A549 (cell line): ENCODE data around the gene SLC35D2. TPM values are rescaled to one million over a fixed set of nuclear protein-coding genes. Genes with fewer than 3 reads are reported as not detected.
A peak's percentile ranks its signal among the peaks of the same experiment; 100 is the strongest.

Source experiments
- ATAC-seq, 2 experiments: fragments of 200-7000 bp in 1 of 2; fragments of >200 bp in 1 of 2; cut with Nextera tagmentation in 1 of 2; cut with Tn5 transposase in 1 of 2; 3 replicates each; pipeline versions ENCODE4 v1.8.0 to v1.9.1; 2018 to 2020; ENCODE audit warnings: mild to moderate bottlenecking in 1 of 2, moderate library complexity in 1 of 2
- CTCF ChIA-PET: fragments of 300-600 bp; sonication (Branson Sonifier 250); formaldehyde crosslinking; extraction: SDS; loops from one replicate; lab custom pipeline; 2021; ENCODE audit warnings: antibody characterized with exemption, inconsistent platforms; lab: Yijun Ruan, JAX
- POLR2A ChIA-PET: fragments of 350-600 bp; formaldehyde crosslinking; extraction: SDS; loops from one replicate; lab custom pipeline; 2021; ENCODE audit warnings: antibody characterized with exemption, inconsistent platforms; lab: Yijun Ruan, JAX
- DNase-seq, 2 experiments: peaks; one replicate each; pipeline versions ENCODE4 v3.0.0 to v3.0.0-alpha.2; 2011 to 2016; ENCODE audit warnings: low read depth in 1 of 2, low spot score in 1 of 2
- FAIRE-seq: peaks from 2 replicates; lab custom pipeline; 2011; peaks lifted over from hg19 to GRCh38; lab: Jason Lieb, UNC
- H3K27ac ChIP-seq, 2 experiments: fragments of >200 bp; sonication (Bioruptor Twin); formaldehyde crosslinking; 3 replicates each; pipeline ENCODE4 v1.5.1; 2016 to 2017
- H3K4me1 ChIP-seq: fragments of >200 bp; sonication (Bioruptor Twin); formaldehyde crosslinking; 3 replicates; pipeline ENCODE4 v1.6.1; 2016
- H3K4me2 ChIP-seq: fragments of >200 bp; sonication (Bioruptor Twin); formaldehyde crosslinking; 3 replicates; pipeline ENCODE4 v1.6.1; 2016
- H3K4me3 ChIP-seq: fragments of >200 bp; sonication (Bioruptor Twin); formaldehyde crosslinking; 3 replicates; pipeline ENCODE4 v1.5.1; 2016
- H3K9me3 ChIP-seq: fragments of >200 bp; sonication (Bioruptor Twin); formaldehyde crosslinking; 3 replicates; pipeline ENCODE4 v1.6.1; 2016
- CBX2 ChIP-seq: fragments of 200-600 bp; sonication (generic); IDR thresholded peaks from 2 replicates; pipeline ENCODE4 v1.6.1; 2016; ENCODE audit warnings: low read depth, mild to moderate bottlenecking, borderline replicate concordance
- EHMT2 ChIP-seq: fragments of 200-600 bp; sonication (generic); IDR thresholded peaks from 2 replicates; pipeline ENCODE4 v1.6.1; 2016; ENCODE audit warnings: antibody characterized with exemption, low read depth, mild to moderate bottlenecking, moderate library complexity
- ESRRA ChIP-seq: fragments of 150-350 bp; IDR thresholded peaks from 2 replicates; pipeline ENCODE4 v1.6.1; 2014; ENCODE audit warnings: mild to moderate bottlenecking, low read length, borderline replicate concordance
- FOSB ChIP-seq: fragments of 250-450 bp; sonication (Bioruptor Pico); IDR thresholded peaks from 2 replicates; pipeline ENCODE4 v1.5.0; 2020; ENCODE audit warnings: mild to moderate bottlenecking, moderate library complexity
- FOSL2 ChIP-seq, 2 experiments: fragments of 450-650 bp in 1 of 2; fragments of >200 bp in 1 of 2; sonication (Bioruptor Twin) in 1 of 2; formaldehyde crosslinking; IDR thresholded peaks; 2 replicates each; pipeline versions ENCODE4 v1.5.0 to v1.6.1; 2016 to 2020; ENCODE audit warnings: mild to moderate bottlenecking in 1 of 2, moderate library complexity in 1 of 2
- HDAC2 ChIP-seq: fragments of 200-600 bp; sonication (generic); IDR thresholded peaks from 2 replicates; pipeline ENCODE4 v1.6.1; 2016
- HOXB13 ChIP-seq: fragments of 250-450 bp; sonication (Bioruptor Pico); IDR thresholded peaks from 2 replicates; pipeline ENCODE4 v1.5.0; 2020; ENCODE audit warnings: low read depth, mild to moderate bottlenecking, moderate library complexity
- JUN ChIP-seq, 2 experiments: fragments of >200 bp; sonication (Bioruptor Twin); formaldehyde crosslinking; IDR thresholded peaks; 2 replicates in 1 of 2; 3 replicates in 1 of 2; pipeline ENCODE4 v1.6.1; 2016 to 2017
- KDM1A ChIP-seq: fragments of 200-600 bp; sonication (generic); IDR thresholded peaks from 2 replicates; pipeline ENCODE4 v1.6.1; 2016; ENCODE audit warnings: low read depth, mild to moderate bottlenecking
- MAFK ChIP-seq: fragments of 450-650 bp; IDR thresholded peaks from 2 replicates; pipeline ENCODE4 v1.6.1; 2014; ENCODE audit not compliant: partially characterized antibody
- MAZ ChIP-seq: fragments of 150-350 bp; IDR thresholded peaks from 2 replicates; pipeline ENCODE4 v1.6.1; 2014; ENCODE audit warnings: antibody characterized with exemption, low read depth, low read length, borderline replicate concordance
- NR3C1 ChIP-seq: fragments of >200 bp; sonication (Bioruptor Twin); formaldehyde crosslinking; IDR thresholded peaks from 3 replicates; pipeline ENCODE4 v1.6.1; 2017
- RARB ChIP-seq: fragments of 250-450 bp; sonication (Bioruptor Pico); IDR thresholded peaks from 2 replicates; pipeline ENCODE4 v1.8.0; 2021; ENCODE audit warnings: mild to moderate bottlenecking, moderate library complexity
- TFCP2L1 ChIP-seq: fragments of 250-450 bp; sonication (Bioruptor Pico); IDR thresholded peaks from 2 replicates; pipeline ENCODE4 v1.5.0; 2021; ENCODE audit warnings: mild to moderate bottlenecking
- ZC3H11A ChIP-seq: fragments of 450-650 bp; IDR thresholded peaks from 2 replicates; pipeline ENCODE4 v1.6.1; 2014; ENCODE audit warnings: antibody characterized with exemption, mild to moderate bottlenecking
- ZSCAN20 ChIP-seq: fragments of 250-450 bp; sonication (Bioruptor Pico); IDR thresholded peaks from 2 replicates; pipeline ENCODE4 v1.8.0; 2022; ENCODE audit warnings: mild to moderate bottlenecking, moderate library complexity
- WGBS: methylation state at CpG from one replicate; pipeline ENCODE4 v1.1.6; 2017; ENCODE audit errors: missing lambda C conversion rate; 5-methylcytosine and 5-hydroxymethylcytosine counted together
- polyA plus RNA-seq, 4 experiments: library from polyadenylated mRNA; depleted of rRNA in 3 of 4; stranded (reverse); fragments of >200 nt; fragmentation: RNase III in 1 of 4; extraction: RNeasy Plus Mini Kit Qiagen cat#74134 plus additional on column Dnase treatment in 1 of 4; gene quantifications; 2 replicates in 3 of 4; 3 replicates in 1 of 4; pipeline ENCODE4 v1.2.3, GENCODE V29; 2011 to 2017
- TF ChIP-seq, protein P1 (sequence below): fragments of >200 bp; sonication (Bioruptor Twin); formaldehyde crosslinking; IDR thresholded peaks from 2 replicates; pipeline ENCODE4 v1.6.1; 2016
- TF ChIP-seq, protein P2 (sequence below): fragments of 450-650 bp; IDR thresholded peaks from 2 replicates; pipeline ENCODE4 v1.6.1; 2014; ENCODE audit warnings: antibody characterized with exemption
- TF ChIP-seq, protein P3 (sequence below): fragments of 200-600 bp; sonication (generic); IDR thresholded peaks from 2 replicates; pipeline ENCODE4 v1.6.1; 2016; ENCODE audit warnings: antibody characterized with exemption, mild to moderate bottlenecking, moderate library complexity
- TF ChIP-seq, protein P4 (sequence below): fragments of >200 bp; sonication (Bioruptor Twin); formaldehyde crosslinking; IDR thresholded peaks from 3 replicates; pipeline ENCODE4 v1.6.1; 2016
- TF ChIP-seq, protein P5 (sequence below): fragments of 250-450 bp; sonication (Bioruptor Pico); IDR thresholded peaks from 2 replicates; pipeline ENCODE4 v1.5.0; 2020; ENCODE audit warnings: low read depth, mild to moderate bottlenecking, moderate library complexity

The SLC35D2 gene
- polyA plus RNA-seq, 2 of the 4 experiments (the other 2 are of a cell fraction) = 13.8 to 29.8 TPM

DNA sequence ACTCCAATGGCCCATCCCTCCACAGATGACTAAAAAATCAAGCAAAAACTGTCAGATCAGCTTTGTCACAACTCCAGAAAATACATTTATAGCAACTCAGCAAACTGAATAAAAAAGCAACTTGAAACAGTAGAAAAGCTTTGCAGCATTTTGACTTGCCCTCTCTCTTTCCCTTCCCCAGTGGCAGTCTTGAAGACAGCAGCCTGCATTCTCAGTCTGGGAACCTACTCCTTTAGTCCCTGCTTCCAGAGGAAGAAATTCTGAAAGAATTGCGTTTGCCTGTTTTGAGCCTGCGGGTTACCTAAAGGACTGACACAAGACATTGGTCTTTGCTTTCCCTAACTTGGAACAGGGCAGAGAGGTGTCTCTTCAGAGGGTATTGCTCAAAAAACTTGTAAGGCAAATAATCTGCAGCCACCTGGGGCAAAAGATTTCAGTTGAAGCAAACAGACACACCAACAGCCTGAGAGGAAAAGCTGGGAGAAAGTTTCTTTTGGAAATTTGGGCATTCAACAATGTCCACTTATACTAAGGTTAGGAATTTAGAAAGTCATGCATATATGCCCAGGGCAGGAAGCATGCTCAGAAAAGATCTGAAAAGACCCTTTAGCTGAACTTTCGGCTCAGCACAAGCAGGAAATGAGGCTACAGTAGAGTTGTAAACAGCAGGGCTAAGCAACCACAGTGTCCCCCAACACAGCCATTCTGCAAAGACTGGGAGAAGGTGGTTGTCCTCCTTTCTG, 15.2 kb upstream of the SLC35D2 start:
- no peak overlapping the region; the same call in 2 of the 3 replicates for H3K4me2 ChIP-seq
- POLR2A ChIA-PET = no interaction called here
- H3K4me1 ChIP-seq = peaks cover 3% of the 10 kb centered on the region; the same call in 1 of the 3 replicates
- ATAC-seq (peak; percentile 50 to 60; a peak in 3 of 6 replicates), FAIRE-seq (no peak), DNase-seq (no peak)
- TF ChIP-seq HDAC2 (no peak), MAFK (peak; percentile 28), KDM1A (no peak), ZSCAN20 (CRISPR knock-in tag) (no peak), JUN (IDR thresholded peaks at IDR 0.05) (no peak), HOXB13 (no peak)
- TF ChIP-seq, protein P1, sequence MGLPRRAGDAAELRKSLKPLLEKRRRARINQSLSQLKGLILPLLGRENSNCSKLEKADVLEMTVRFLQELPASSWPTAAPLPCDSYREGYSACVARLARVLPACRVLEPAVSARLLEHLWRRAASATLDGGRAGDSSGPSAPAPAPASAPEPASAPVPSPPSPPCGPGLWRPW = no peak
- peak overlapping the region in 1 of 2 experiments; percentile 20; a peak in 2 of 6 replicates for H3K27ac ChIP-seq
- 85% methylated on average over 3 of the region's 3 CpGs for WGBS
- no peak overlapping the region for H3K4me3 ChIP-seq
- H3K9me3 ChIP-seq = peaks cover 10% of the 10 kb centered on the region; the same call in 1 of the 3 replicates
- CTCF ChIA-PET = interaction anchor here (0.6 to 1.2 kb wide), 5 partner anchors 16 to 167 kb away, joined by 3 read pairs; no protein-coding TSS in a partner anchor

DNA sequence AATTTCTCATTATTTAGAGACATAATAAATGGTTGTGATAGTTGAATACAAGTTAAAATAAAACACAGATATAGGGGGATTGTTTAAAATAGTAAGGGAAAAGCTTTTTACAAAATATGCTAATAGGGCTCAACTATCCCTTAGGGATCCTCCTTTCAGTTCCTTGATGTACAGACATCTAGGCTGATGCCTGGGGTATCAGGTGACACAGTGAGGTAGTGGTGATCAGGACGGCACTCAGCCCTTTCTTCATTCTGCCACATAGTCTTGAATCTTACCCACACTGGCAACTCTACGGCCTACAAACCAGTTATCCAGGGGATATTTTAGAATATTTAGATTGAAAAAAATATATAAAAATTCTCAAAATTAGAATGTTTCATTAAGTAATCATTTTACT, 12.5 kb upstream of the SLC35D2 start:
- 89% methylated on average over 2 of the region's 2 CpGs for WGBS
- no peak overlapping the region for H3K4me2 ChIP-seq

More for the DNA sequence above, 12.5 kb upstream of the SLC35D2 start:
- peaks cover 7% of the 10 kb centered on the region; the same call in 1 of the 3 replicates for H3K9me3 ChIP-seq
- no peak overlapping the region for H3K4me3 ChIP-seq
- ChIA-PET CTCF (interaction anchor here (1.6 kb wide), 1 partner anchor 13 kb away, joined by 4 read pairs; no protein-coding TSS in a partner anchor), POLR2A (no interaction called here)
- FAIRE-seq = no peak
- no peak for DNase-seq
- peaks cover 14% of the 10 kb centered on the region; the same call in 2 of the 3 replicates for H3K4me1 ChIP-seq
- no peak overlapping the region for H3K27ac ChIP-seq
- TF ChIP-seq, protein P2, sequence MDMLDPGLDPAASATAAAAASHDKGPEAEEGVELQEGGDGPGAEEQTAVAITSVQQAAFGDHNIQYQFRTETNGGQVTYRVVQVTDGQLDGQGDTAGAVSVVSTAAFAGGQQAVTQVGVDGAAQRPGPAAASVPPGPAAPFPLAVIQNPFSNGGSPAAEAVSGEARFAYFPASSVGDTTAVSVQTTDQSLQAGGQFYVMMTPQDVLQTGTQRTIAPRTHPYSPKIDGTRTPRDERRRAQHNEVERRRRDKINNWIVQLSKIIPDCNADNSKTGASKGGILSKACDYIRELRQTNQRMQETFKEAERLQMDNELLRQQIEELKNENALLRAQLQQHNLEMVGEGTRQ = no peak
- TF ChIP-seq FOSL2 (IDR thresholded peaks at IDR 0.05) (no peak), FOSL2 (CRISPR knock-in tag; IDR thresholded peaks at IDR 0.05) (no peak), MAZ (no peak), ESRRA (no peak), NR3C1 (no peak), RARB (CRISPR knock-in tag) (no peak), TFCP2L1 (no peak), EHMT2 (no peak), HOXB13 (no peak), FOSB (CRISPR knock-in tag) (no peak), ZC3H11A (no peak), ZSCAN20 (CRISPR knock-in tag) (no peak), CBX2 (no peak)
- TF ChIP-seq, protein P3, sequence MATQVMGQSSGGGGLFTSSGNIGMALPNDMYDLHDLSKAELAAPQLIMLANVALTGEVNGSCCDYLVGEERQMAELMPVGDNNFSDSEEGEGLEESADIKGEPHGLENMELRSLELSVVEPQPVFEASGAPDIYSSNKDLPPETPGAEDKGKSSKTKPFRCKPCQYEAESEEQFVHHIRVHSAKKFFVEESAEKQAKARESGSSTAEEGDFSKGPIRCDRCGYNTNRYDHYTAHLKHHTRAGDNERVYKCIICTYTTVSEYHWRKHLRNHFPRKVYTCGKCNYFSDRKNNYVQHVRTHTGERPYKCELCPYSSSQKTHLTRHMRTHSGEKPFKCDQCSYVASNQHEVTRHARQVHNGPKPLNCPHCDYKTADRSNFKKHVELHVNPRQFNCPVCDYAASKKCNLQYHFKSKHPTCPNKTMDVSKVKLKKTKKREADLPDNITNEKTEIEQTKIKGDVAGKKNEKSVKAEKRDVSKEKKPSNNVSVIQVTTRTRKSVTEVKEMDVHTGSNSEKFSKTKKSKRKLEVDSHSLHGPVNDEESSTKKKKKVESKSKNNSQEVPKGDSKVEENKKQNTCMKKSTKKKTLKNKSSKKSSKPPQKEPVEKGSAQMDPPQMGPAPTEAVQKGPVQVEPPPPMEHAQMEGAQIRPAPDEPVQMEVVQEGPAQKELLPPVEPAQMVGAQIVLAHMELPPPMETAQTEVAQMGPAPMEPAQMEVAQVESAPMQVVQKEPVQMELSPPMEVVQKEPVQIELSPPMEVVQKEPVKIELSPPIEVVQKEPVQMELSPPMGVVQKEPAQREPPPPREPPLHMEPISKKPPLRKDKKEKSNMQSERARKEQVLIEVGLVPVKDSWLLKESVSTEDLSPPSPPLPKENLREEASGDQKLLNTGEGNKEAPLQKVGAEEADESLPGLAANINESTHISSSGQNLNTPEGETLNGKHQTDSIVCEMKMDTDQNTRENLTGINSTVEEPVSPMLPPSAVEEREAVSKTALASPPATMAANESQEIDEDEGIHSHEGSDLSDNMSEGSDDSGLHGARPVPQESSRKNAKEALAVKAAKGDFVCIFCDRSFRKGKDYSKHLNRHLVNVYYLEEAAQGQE = no peak
- TF ChIP-seq, protein P4, sequence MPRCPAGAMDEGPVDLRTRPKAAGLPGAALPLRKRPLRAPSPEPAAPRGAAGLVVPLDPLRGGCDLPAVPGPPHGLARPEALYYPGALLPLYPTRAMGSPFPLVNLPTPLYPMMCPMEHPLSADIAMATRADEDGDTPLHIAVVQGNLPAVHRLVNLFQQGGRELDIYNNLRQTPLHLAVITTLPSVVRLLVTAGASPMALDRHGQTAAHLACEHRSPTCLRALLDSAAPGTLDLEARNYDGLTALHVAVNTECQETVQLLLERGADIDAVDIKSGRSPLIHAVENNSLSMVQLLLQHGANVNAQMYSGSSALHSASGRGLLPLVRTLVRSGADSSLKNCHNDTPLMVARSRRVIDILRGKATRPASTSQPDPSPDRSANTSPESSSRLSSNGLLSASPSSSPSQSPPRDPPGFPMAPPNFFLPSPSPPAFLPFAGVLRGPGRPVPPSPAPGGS = no peak
- TF ChIP-seq, protein P5, sequence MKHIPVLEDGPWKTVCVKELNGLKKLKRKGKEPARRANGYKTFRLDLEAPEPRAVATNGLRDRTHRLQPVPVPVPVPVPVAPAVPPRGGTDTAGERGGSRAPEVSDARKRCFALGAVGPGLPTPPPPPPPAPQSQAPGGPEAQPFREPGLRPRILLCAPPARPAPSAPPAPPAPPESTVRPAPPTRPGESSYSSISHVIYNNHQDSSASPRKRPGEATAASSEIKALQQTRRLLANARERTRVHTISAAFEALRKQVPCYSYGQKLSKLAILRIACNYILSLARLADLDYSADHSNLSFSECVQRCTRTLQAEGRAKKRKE (CRISPR knock-in tag) = no peak
- no peak for ATAC-seq
